ENCODE data around the gene ADAMTSL1. TPM values are rescaled to one million over a fixed set of nuclear protein-coding genes. Genes with fewer than 3 reads are reported as not detected.

The ADAMTSL1 gene
- total RNA-seq, 6 experiments from 2014 or later = 37.3 to 98.1 (median 90.8) TPM

DNA sequence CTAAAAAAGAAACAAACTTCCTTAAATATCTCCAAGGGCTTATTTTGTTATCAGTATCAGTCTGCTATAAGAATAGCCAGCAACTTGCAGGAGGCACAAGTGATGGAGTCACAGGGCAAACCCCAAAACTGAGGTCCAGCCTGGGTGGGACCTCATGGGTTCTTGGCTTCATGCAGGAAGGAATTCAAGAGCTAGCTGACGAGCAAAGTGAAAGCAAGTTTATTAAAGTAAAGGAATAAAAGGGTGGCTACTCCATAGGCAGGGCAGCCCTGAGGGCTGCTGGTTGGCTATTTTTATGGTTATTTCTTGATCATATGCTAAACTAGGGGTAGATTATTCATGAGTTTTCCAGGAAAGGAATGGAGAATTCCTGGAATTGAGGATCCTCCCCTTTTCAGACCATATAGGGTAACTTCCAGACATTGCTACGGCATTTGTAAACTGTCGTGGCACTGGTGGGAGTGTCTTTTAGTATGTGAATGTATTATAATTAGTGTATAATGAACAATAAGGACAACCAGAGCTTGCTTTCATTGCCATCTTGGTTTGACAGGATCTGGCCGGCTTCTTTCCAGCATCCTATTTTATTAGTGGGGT lies 231.9 kb downstream of the ADAMTSL1 start:
- peaks cover 63% of the 10 kb centered on the region for H3K36me3 Mint-ChIP-seq (ENCODE audit: low read depth)
- peaks cover 2% of the 10 kb centered on the region for H3K27me3 Mint-ChIP-seq (ENCODE audit: insufficient read depth)
- H3K9me3 Mint-ChIP-seq = no peaks in the 10 kb centered on the region
- TF ChIP-seq, protein P1, sequence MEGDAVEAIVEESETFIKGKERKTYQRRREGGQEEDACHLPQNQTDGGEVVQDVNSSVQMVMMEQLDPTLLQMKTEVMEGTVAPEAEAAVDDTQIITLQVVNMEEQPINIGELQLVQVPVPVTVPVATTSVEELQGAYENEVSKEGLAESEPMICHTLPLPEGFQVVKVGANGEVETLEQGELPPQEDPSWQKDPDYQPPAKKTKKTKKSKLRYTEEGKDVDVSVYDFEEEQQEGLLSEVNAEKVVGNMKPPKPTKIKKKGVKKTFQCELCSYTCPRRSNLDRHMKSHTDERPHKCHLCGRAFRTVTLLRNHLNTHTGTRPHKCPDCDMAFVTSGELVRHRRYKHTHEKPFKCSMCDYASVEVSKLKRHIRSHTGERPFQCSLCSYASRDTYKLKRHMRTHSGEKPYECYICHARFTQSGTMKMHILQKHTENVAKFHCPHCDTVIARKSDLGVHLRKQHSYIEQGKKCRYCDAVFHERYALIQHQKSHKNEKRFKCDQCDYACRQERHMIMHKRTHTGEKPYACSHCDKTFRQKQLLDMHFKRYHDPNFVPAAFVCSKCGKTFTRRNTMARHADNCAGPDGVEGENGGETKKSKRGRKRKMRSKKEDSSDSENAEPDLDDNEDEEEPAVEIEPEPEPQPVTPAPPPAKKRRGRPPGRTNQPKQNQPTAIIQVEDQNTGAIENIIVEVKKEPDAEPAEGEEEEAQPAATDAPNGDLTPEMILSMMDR (IDR thresholded peaks at IDR 0.05) = no peak
- peaks cover 29% of the 10 kb centered on the region for H3K4me1 Mint-ChIP-seq (ENCODE audit: low read depth)
- no peak overlapping the region; the same call in 1 of the 2 replicates for H3K4me3 Mint-ChIP-seq
- no peak for DNase-seq
- H3K27ac Mint-ChIP-seq = no peak overlapping the region; the same call in 1 of the 2 replicates

DNA sequence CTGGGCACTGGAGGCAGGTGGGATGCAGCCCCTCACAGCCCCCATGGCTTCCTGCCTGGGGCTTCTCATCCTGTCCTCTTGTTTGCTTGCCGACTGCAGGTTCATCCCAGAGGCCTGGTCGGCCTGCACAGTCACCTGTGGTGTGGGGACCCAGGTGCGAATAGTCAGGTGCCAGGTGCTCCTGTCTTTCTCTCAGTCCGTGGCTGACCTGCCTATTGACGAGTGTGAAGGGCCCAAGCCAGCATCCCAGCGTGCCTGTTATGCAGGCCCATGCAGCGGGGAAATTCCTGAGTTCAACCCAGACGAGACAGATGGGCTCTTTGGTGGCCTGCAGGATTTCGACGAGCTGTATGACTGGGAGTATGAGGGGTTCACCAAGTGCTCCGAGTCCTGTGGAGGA lies 232.7 kb downstream of the ADAMTSL1 start:
- Mint-ChIP-seq H3K27me3 (ENCODE audit: insufficient read depth) (peaks cover 2% of the 10 kb centered on the region), H3K9me3 (no peaks in the 10 kb centered on the region), H3K4me1 (ENCODE audit: low read depth) (peaks cover 29% of the 10 kb centered on the region), H3K36me3 (ENCODE audit: low read depth) (peaks cover 62% of the 10 kb centered on the region), H3K4me3 (no peak overlapping the region), H3K27ac (no peak overlapping the region)
- TF ChIP-seq, protein P1 (IDR thresholded peaks at IDR 0.05) = no peak
- no peak for DNase-seq

DNA sequence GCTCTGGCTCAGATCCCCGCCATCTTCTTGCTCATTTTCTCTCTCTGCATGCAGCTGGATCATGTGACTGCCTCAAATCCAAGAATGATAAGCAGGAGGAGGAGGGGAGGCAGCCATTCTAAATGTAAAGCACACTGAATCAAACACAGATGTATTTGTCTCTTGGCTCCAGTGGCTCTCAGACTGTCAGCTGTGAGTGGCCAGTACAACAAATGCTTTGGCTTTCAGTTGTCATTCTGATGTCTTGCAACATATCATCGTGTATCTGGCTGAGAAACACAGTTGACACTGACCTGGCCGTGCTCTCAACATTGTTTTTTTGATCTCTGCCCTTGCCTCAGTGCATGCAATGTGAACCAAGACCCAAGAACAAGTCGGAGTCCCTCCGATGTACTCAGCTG lies 233.1 kb downstream of the ADAMTSL1 start:
- H3K4me1 Mint-ChIP-seq (ENCODE audit: low read depth) = peaks cover 29% of the 10 kb centered on the region
- H3K9me3 Mint-ChIP-seq = no peaks in the 10 kb centered on the region
- H3K27me3 Mint-ChIP-seq (ENCODE audit: insufficient read depth) = peaks cover 2% of the 10 kb centered on the region
- peaks cover 58% of the 10 kb centered on the region for H3K36me3 Mint-ChIP-seq (ENCODE audit: low read depth)
- no peak for DNase-seq
- no peak overlapping the region; the same call in 1 of the 2 replicates for H3K27ac Mint-ChIP-seq
- no peak overlapping the region for H3K4me3 Mint-ChIP-seq
- TF ChIP-seq, protein P1 (IDR thresholded peaks at IDR 0.05) = no peak

DNA sequence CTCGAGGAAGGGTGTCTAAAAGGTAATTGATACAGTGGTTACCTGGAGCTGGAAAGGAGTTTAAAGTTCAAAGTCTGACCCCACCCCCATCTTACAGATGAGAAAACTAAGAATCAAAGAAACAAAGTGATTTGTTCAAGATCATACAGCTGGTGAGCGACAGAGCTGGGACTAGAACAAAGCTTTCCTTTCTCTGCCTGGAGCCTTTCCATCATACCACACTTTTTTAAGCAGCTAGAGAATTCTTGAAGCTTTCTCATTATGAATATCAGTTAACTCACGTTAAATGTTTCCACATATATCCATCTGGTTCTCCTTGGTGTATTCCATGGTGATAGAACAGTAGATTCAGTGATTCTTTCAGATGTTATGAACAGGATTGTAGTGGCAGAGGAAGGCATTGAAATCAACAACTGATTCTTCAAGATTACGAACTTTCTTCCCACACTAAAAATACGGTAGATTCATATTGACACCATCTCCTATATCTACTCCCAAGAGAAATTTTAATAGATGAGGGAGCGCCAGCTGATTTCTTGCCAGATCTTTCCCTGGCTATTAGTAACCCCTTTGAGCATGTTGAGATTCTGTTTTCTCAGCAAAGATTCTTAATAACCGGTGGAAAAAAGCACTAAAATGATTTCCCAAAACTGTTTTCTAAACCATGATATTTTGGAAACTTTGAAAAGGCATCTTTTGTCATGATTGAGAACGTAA lies 233.7 kb downstream of the ADAMTSL1 start:
- no peak for DNase-seq
- H3K27ac Mint-ChIP-seq = no peak overlapping the region; the same call in 1 of the 2 replicates
- H3K36me3 Mint-ChIP-seq (ENCODE audit: low read depth) = peaks cover 57% of the 10 kb centered on the region

GRCh38 chr9:18708429-18708828 lies 234.5 kb downstream of the ADAMTSL1 start:
- Mint-ChIP-seq H3K36me3 (ENCODE audit: low read depth) (peaks cover 57% of the 10 kb centered on the region), H3K27ac (no peak overlapping the region), H3K27me3 (ENCODE audit: insufficient read depth) (peaks cover 2% of the 10 kb centered on the region), H3K4me1 (ENCODE audit: low read depth) (peaks cover 29% of the 10 kb centered on the region), H3K4me3 (no peak overlapping the region), H3K9me3 (no peaks in the 10 kb centered on the region)
- TF ChIP-seq, protein P1 (IDR thresholded peaks at IDR 0.05) = no peak
- DNase-seq = no peak

More for the DNA sequence above, 233.7 kb downstream of the ADAMTSL1 start:
- H3K4me3 Mint-ChIP-seq = no peak overlapping the region
- peaks cover 29% of the 10 kb centered on the region for H3K4me1 Mint-ChIP-seq (ENCODE audit: low read depth)
- TF ChIP-seq, protein P1 (IDR thresholded peaks at IDR 0.05) = no peak
- H3K9me3 Mint-ChIP-seq = no peaks in the 10 kb centered on the region
- H3K27me3 Mint-ChIP-seq (ENCODE audit: insufficient read depth) = peaks cover 2% of the 10 kb centered on the region
